ENCODE data around the gene GRID2.

GRID2 gene

DNA sequence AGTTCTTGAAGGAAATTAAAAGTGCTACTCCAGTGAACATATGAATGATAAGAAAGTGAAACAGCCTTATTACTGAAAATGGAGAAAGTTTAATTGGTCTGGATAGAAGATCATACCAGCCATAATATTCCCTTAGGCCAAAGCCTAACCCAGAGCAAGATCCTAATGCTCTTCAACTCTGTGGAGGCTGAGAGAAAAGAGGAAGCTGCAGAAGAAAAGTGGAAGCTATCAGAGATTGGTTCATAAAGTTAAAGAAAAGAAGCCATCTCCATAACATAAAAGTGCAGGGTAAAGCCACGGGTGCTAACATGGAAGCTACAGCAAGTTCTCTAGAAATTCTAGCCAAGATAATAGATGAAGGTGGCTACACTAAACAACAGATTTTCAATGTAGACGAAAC lies 1439.3 kb downstream of the GRID2 start:
- TF ChIP-seq, protein P1, sequence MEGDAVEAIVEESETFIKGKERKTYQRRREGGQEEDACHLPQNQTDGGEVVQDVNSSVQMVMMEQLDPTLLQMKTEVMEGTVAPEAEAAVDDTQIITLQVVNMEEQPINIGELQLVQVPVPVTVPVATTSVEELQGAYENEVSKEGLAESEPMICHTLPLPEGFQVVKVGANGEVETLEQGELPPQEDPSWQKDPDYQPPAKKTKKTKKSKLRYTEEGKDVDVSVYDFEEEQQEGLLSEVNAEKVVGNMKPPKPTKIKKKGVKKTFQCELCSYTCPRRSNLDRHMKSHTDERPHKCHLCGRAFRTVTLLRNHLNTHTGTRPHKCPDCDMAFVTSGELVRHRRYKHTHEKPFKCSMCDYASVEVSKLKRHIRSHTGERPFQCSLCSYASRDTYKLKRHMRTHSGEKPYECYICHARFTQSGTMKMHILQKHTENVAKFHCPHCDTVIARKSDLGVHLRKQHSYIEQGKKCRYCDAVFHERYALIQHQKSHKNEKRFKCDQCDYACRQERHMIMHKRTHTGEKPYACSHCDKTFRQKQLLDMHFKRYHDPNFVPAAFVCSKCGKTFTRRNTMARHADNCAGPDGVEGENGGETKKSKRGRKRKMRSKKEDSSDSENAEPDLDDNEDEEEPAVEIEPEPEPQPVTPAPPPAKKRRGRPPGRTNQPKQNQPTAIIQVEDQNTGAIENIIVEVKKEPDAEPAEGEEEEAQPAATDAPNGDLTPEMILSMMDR (IDR thresholded peaks at IDR 0.05): no peak

DNA sequence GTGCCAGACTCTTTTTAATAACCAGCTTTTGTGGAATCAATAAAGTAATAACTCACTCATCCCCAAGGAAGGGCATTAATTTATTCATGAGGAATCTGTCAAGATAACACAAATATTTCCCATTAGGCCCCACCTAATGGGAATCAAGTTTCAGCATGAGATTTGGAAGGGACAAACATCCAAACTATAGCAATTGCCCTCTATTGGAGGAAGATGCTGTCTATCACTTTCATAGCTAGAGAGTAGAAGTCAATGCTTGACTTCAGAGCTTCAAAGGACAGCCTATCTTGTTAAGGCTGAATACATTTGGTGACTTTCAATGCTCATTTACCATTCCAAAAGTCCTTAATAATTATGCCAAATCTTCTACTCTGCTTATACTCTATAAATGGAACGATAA lies 1439.9 kb downstream of the GRID2 start:
- TF ChIP-seq, protein P1 (IDR thresholded peaks at IDR 0.05): no peak

DNA sequence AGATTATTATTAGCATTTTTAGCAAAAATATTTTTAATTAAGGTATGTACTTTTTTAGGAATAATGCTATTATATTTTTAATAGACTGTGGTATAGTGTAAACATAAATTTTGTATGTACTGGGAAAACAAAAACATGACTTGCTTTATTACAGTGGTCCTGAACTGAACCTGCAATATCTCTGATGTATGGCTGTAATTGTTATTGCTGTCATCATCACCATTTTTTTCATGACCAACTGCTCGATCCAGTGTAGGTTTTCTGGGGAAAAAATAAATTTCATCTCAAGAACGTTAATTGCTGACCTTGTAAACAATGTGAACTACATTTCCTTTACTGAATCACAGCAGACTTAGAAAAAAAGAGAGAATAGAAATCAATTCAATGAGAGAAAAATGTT lies 1441.2 kb downstream of the GRID2 start:
- TF ChIP-seq, protein P1 (IDR thresholded peaks at IDR 0.05): no peak

DNA sequence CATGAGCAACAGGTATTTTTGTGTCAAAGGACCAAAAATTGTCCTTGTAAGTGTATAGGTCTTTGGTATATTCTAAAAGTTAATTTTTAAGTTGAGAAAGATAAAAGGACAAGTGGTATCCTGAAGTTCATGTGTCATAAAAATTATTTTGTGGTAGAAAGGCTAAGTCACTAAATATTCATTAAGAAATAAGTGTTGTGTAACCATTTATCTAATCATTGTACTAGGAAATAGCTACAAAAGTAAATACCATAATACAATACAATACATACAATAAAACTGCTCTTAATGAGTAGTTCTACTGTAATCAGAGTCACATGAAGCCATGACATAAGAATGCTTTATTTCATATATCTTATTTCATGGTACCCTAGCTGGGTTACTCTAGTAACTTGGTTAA lies 1442.3 kb downstream of the GRID2 start:
- TF ChIP-seq, protein P1 (IDR thresholded peaks at IDR 0.05): no peak

DNA sequence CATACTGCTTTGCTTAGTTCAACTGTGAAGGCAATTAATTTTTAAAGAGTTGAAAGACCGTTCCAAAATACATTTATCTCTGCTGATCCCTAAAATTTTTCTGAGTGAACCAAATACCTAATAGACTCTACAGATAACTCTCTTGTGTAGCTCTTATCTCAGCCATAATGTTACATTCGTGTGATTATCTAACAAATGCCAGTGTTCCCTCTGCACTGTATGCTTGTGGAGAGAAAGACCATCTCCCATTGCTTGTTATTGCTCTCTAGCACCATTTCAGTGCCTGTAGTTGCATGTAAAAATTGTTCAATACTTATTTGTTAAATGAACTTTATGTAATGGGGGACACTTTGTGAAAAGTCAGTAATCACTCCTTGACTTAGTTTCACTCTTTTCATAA lies 1443.5 kb downstream of the GRID2 start:
- TF ChIP-seq, protein P1 (IDR thresholded peaks at IDR 0.05): no peak

DNA sequence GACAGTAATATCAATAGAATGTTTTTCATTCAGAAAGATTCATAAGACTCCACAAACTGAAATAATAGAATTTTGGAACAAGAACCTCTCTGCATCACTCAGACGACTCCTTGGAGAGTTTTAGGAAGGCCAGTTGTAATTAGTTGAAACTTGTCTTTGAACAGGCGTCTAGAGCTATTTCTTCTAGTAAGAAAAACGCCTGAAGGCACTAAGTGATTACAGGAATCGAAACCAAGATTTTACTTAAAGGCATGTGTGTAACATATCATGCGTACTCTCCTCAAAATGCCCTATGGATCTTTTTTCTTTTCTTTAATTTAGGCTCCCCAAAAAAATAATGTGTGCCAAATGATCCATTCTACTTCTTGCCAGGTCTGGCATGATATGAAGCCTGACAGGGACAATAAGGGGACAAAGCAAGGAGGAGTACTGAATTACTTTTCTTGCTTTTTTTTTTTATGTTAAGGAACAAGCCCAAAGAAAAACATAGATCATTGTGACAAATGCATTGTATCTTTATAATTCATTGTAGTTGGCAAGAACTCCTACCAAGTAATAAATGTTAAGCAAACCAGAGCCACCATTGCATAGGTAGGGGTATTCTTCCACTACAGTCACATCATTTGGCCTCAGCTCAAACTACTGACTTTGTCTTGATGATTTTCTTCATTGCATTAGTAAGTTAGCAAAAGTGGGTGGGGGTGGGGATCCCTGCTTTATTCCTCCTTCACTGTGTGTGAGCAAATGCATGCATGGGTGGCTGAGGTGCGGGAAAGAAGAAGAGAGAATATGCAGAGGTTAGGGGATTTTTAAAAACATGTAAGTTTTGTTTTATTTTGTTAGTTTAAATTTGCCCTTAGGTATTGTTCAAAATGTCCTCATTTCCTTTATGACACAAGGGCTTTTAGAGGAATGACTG lies 1444.9 kb downstream of the GRID2 start:
- TF ChIP-seq, protein P1 (IDR thresholded peaks at IDR 0.05): no peak

DNA sequence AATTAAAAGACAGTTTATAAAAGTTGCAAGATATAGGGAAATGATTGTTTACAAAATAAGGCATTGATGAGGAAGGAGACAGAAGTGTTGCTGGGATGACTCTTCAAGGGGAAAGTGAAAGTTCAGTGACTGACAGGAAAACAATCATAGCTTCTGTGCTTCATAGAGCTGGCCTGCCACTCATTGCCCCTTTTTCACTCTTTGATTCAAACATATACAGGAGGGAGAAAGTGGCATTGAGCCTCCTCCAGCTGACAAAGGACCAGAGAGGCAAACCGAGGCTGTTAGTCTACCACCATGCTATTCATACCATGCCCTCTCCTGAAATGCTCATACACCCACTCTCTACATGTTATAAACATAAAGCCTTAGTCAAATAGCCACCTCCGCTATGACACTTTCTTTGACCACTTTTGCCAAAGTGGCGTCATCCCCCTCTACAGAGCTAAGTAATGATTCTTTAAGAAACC lies 1445.6 kb downstream of the GRID2 start:
- TF ChIP-seq, protein P1 (IDR thresholded peaks at IDR 0.05): no peak

All from LNCAP (cell line).